Measurements from ENCODE around the gene TMEM203.

DNA sequence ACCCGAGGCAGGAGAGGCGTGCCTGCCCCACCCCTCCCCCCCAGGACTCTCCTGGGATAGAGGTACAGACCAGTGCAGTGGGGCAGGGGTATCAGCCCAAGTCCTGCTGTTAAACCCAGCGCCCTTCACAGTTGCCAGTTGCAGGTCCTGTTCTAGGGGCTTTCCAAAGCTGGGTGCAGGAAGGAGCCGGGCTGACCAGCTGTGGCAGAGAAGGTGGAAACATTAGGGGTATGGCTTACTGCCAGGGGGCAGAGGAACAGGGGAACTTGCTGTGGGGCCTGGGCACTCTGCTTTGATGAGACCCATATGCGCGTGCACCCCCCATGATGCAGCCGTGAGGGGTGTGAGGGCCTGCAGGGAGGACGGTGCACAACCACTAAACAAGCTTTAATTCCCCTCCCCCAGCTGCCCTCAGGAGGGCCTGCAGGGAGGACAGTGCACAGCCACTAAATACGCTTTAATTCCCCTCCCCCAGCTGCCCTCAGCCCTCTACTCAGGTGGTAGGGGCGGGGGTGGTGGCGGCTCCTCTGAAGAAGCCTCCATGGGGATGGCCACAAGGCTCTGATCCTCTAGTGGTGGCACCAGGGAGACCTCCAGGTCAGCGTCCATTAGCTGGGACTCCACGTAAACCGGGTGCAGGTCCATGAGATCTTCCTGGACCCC is 34.8 kb downstream of the TMEM203 start:
- TF ChIP-seq CTCF (IDR thresholded peaks at IDR 0.05) (no peak), ZFX (IDR thresholded peaks at IDR 0.05; ENCODE audit: borderline replicate concordance) (no peak)

Data from 22Rv1 (cell line).